PC-9 (cell line): ENCODE measurements around the gene VPS16.
"Not testable (repeated sequence)": the region's sequence is repeated elsewhere in the genome, so short reads cannot be mapped to it uniquely, and the experiment has no call there.

ENCODE experiments used
- CTCF ChIP-seq: fragments of 200-600 bp; sonication (generic); conservative IDR thresholded peaks from 2 replicates; pipeline ENCODE4 v1.6.1; 2017; ENCODE audit warnings: mixed run types, antibody characterized with exemption, mild to moderate bottlenecking, moderate library complexity
- EZH2 ChIP-seq: fragments of 200-600 bp; sonication (generic); IDR thresholded peaks from 2 replicates; pipeline ENCODE4 v1.8.0; 2017; ENCODE audit warnings: antibody characterized with exemption, low read depth

- not testable (repeated sequence) for TF ChIP-seq CTCF, EZH2
Measured at GRCh38 chr20:2895154-2895553, 54.6 kb downstream of the VPS16 start.
